ENCODE results near the gene TAOK2. TPM values are rescaled to one million over a fixed set of nuclear protein-coding genes. Genes with fewer than 3 reads are reported as not detected.

Gene TAOK2
- total RNA-seq, 4 donors from 2014 or later = 38.4 to 62.1 (median 46.5) TPM

- ATAC-seq = no peak
- Histone ChIP-seq H3K4me3 (peak overlapping the region in 1 of 2 donors; percentile 95), H3K27ac (peak overlapping the region in 3 of 4 donors; percentile 92 to 94 (median 92)), H3K36me3 (peaks cover 0 to 50% of the 10 kb centered on the region in 2 donors), H3K9me3 (no peaks in the 10 kb centered on the region), H3K27me3 (no peaks in the 10 kb centered on the region), H3K4me1 (peaks cover 5 to 51% (median 31%) of the 10 kb centered on the region in 3 donors)
- 13 to 20% methylated on average over 4 to 5 of the region's 6 CpGs for WGBS, 2 donors (ENCODE audit: low coverage in 1 of 2)
- TF ChIP-seq EP300 (IDR thresholded peaks at IDR 0.05) (no peak), CTCF (IDR thresholded peaks at IDR 0.05) (no peak), POLR2A (IDR thresholded peaks at IDR 0.05) (no peak), POLR2AphosphoS5 (IDR thresholded peaks at IDR 0.05) (no peak)
Measured at GRCh38 chr16:29975811-29976511, 2.3 kb downstream of the TAOK2 start.

- H3K4me1 ChIP-seq = peaks cover 5 to 51% (median 31%) of the 10 kb centered on the region in 3 donors
- 43 to 60% methylated on average over 1 to 4 of the region's 9 CpGs for WGBS, 2 donors (ENCODE audit: low coverage in 1 of 2)
- H3K27ac ChIP-seq = peak overlapping the region in 3 of 4 donors; percentile 18 to 94 (median 92)
Measured at GRCh38 chr16:29977063-29977825, 3.6 kb downstream of the TAOK2 start.

GRCh38 chr16:29978081-29978480 lies 4.4 kb downstream of the TAOK2 start:
- peak overlapping the region in 3 of 4 donors; percentile 18 to 94 (median 92) for H3K27ac ChIP-seq
- no peak overlapping the region for H3K4me3 ChIP-seq
- 80 to 100% methylated on average over 1 of the region's 9 CpGs for WGBS, 2 donors (ENCODE audit: low coverage in 1 of 2)
- H3K36me3 ChIP-seq = peaks cover 0 to 57% of the 10 kb centered on the region in 2 donors
- H3K4me1 ChIP-seq = peaks cover 5 to 49% (median 31%) of the 10 kb centered on the region in 3 donors
- H3K9me3 ChIP-seq = no peaks in the 10 kb centered on the region
- ATAC-seq = no peak
- TF ChIP-seq EP300 (IDR thresholded peaks at IDR 0.05) = no peak
- TF ChIP-seq POLR2A (IDR thresholded peaks at IDR 0.05) = no peak
- no peak for TF ChIP-seq CTCF (IDR thresholded peaks at IDR 0.05)
- no peak for TF ChIP-seq POLR2AphosphoS5 (IDR thresholded peaks at IDR 0.05)
- no peaks in the 10 kb centered on the region for H3K27me3 ChIP-seq

More at GRCh38 chr16:29977063-29977825, 3.6 kb downstream of the TAOK2 start:
- peaks cover 0 to 51% of the 10 kb centered on the region in 2 donors for H3K36me3 ChIP-seq
- ATAC-seq = no peak
- H3K4me3 ChIP-seq = peak overlapping the region in 1 of 2 donors; percentile 95
- H3K9me3 ChIP-seq = no peaks in the 10 kb centered on the region
- H3K27me3 ChIP-seq = no peaks in the 10 kb centered on the region
- no peak for TF ChIP-seq POLR2A (IDR thresholded peaks at IDR 0.05)
- TF ChIP-seq EP300 (IDR thresholded peaks at IDR 0.05) = no peak
- no peak for TF ChIP-seq POLR2AphosphoS5 (IDR thresholded peaks at IDR 0.05)
- no peak for TF ChIP-seq CTCF (IDR thresholded peaks at IDR 0.05)

DNA sequence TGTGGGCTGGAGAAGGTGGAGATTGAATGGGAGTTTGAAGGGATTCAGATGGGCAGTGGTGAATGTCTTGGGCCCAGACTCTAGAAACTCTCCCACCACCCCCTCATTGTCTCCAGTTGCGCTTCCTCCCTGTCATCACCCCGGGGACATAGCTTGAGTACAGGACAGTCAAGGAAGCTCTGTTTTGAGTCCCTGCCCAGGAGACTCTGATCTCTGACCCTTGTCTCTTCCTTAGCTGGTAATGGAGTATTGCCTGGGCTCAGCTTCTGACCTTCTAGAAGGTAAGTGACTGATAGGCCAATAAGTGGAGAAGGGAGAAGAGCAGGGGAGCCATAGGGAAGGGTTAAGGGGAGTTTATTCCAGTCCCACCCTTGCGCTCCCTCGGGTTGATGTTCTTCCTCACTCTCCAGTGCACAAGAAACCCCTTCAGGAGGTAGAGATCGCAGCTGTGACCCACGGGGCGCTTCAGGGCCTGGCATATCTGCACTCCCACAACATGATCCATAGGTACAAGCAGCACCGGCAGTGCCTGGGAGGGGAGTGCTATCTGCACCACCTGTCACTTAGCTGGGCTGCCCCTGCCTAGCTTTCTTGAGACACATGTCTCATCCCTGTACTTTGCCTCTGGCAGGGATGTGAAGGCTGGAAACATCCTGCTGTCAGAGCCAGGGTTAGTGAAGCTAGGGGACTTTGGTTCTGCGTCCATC lies 5.0 kb downstream of the TAOK2 start:
- H3K36me3 ChIP-seq = peaks cover 0 to 63% of the 10 kb centered on the region in 2 donors
- WGBS, 2 donors (ENCODE audit: low coverage in 1 of 2) = 60 to 89% methylated on average over 1 to 4 of the region's 9 CpGs
- H3K4me3 ChIP-seq = no peak overlapping the region
- peaks cover 5 to 46% (median 28%) of the 10 kb centered on the region in 3 donors for H3K4me1 ChIP-seq
- peak overlapping the region in 1 of 4 donors; percentile 92 for H3K27ac ChIP-seq
- H3K9me3 ChIP-seq = no peaks in the 10 kb centered on the region
- no peaks in the 10 kb centered on the region for H3K27me3 ChIP-seq
- no peak for TF ChIP-seq CTCF (IDR thresholded peaks at IDR 0.05)
- TF ChIP-seq EP300 (IDR thresholded peaks at IDR 0.05) = no peak
- no peak for TF ChIP-seq POLR2AphosphoS5 (IDR thresholded peaks at IDR 0.05)
- TF ChIP-seq POLR2A (IDR thresholded peaks at IDR 0.05) = no peak
- ATAC-seq = no peak

Measured in gastroesophageal sphincter (tissue), 4 donors.